NCI-H2196 (cell line): ENCODE data around the gene NDUFAF4.
"Not testable (repeated sequence)": the region's sequence is repeated elsewhere in the genome, so short reads cannot be mapped to it uniquely, and the experiment has no call there.

Source experiments
- DNase-seq: peaks from one replicate; lab custom pipeline; 2025; ENCODE audit not compliant: unreplicated experiment; lab: John Stamatoyannopoulos, UW

The NDUFAF4 gene

GRCh38 chr6:96899451-96899998 lies 1.8 kb upstream of the NDUFAF4 start:
- no peak for DNase-seq

GRCh38 chr6:96899019-96899418 lies 1.3 kb upstream of the NDUFAF4 start:
- DNase-seq: peak; percentile 46

- no peak for DNase-seq
Observed at GRCh38 chr6:96898241-96898851, 655 bp upstream of the NDUFAF4 start.

GRCh38 chr6:96889146-96889545 lies 8.5 kb downstream of the NDUFAF4 start:
- DNase-seq: no peak

GRCh38 chr6:96888745-96889144 lies 8.9 kb downstream of the NDUFAF4 start:
- DNase-seq: no peak

GRCh38 chr6:96886519-96886918 lies 11.2 kb downstream of the NDUFAF4 start:
- DNase-seq: no peak

- not testable (repeated sequence) for DNase-seq
Observed at GRCh38 chr6:96885187-96885631, 12.5 kb downstream of the NDUFAF4 start.

GRCh38 chr6:96878143-96878542 lies 19.5 kb downstream of the NDUFAF4 start:
- no peak for DNase-seq

- no peak for DNase-seq
Observed at GRCh38 chr6:96876886-96877545, 20.7 kb downstream of the NDUFAF4 start.

- no peak for DNase-seq
Observed at GRCh38 chr6:96872976-96873375, 24.7 kb downstream of the NDUFAF4 start.

- DNase-seq: no peak
Observed at GRCh38 chr6:96865055-96865405, 32.7 kb downstream of the NDUFAF4 start.

GRCh38 chr6:96864216-96865054 lies 33.3 kb downstream of the NDUFAF4 start:
- DNase-seq: no peak

- DNase-seq: no peak
Observed at GRCh38 chr6:96862560-96862959, 35.1 kb downstream of the NDUFAF4 start.

- no peak for DNase-seq
Observed at GRCh38 chr6:96861588-96861987, 36.1 kb downstream of the NDUFAF4 start.

- DNase-seq: no peak
Observed at GRCh38 chr6:96856856-96857255, 40.8 kb downstream of the NDUFAF4 start.

- no peak for DNase-seq
Observed at GRCh38 chr6:96853083-96853482, 44.6 kb downstream of the NDUFAF4 start.

- no peak for DNase-seq
Observed at GRCh38 chr6:96852605-96853004, 45.1 kb downstream of the NDUFAF4 start.

- no peak for DNase-seq
Observed at GRCh38 chr6:96851858-96852257, 45.8 kb downstream of the NDUFAF4 start.

GRCh38 chr6:96849615-96850014 lies 48.1 kb downstream of the NDUFAF4 start:
- DNase-seq: no peak

GRCh38 chr6:96844530-96844929 lies 53.2 kb downstream of the NDUFAF4 start:
- DNase-seq: no peak

- no peak for DNase-seq
Observed at GRCh38 chr6:96841345-96841744, 56.3 kb downstream of the NDUFAF4 start.
